Natural killer cell (primary cell): Measurements from ENCODE around the gene KMO. TPM values are rescaled to one million over a fixed set of nuclear protein-coding genes. Genes with fewer than 3 reads are reported as not detected.

Experiments
- ATAC-seq, 3 donors: fragments of 150-1000 bp in 2 of 3; fragments of 200-7000 bp in 1 of 3; cut with Tn5 transposase; 1 replicate in 1 of 3; 2 replicates in 2 of 3; pipeline ENCODE4 v1.10.0; 2021; ENCODE audit warnings: mild to moderate bottlenecking in 2 of 3, moderate library complexity in 2 of 3
- DNase-seq, 2 donors: peaks; one replicate each; pipeline versions ENCODE4 v3.0.0 to v3.0.0-alpha.2; 2013 to 2021; ENCODE audit warnings: mixed read lengths in 1 of 2
- H3K27ac ChIP-seq: one replicate; pipeline ENCODE4 v1.5.1; 2013; ENCODE audit warnings: mild to moderate bottlenecking, low read length
- H3K27me3 ChIP-seq: one replicate; pipeline ENCODE4 v1.6.1; 2013; ENCODE audit warnings: low read length; ENCODE audit not compliant: control insufficient read depth, insufficient read depth
- H3K36me3 ChIP-seq: one replicate; pipeline ENCODE4 v1.6.1; 2013; ENCODE audit warnings: low read length; ENCODE audit not compliant: control insufficient read depth, insufficient read depth
- H3K4me1 ChIP-seq: one replicate; pipeline ENCODE4 v1.6.1; 2013; ENCODE audit warnings: low read length; ENCODE audit not compliant: control insufficient read depth, insufficient read depth
- H3K4me3 ChIP-seq: one replicate; pipeline ENCODE4 v1.5.1; 2013; ENCODE audit warnings: low read length
- H3K9me3 ChIP-seq: one replicate; pipeline ENCODE4 v1.6.1; 2013; ENCODE audit warnings: low read length; ENCODE audit not compliant: control insufficient read depth, insufficient read depth
- H3K27ac Mint-ChIP-seq, 2 donors: one replicate each; pipeline ENCODE4 v1.8.0; 2022; ENCODE audit warnings: mild to moderate bottlenecking in 2 of 2, mixed read lengths in 2 of 2, moderate library complexity in 1 of 2
- H3K27me3 Mint-ChIP-seq, 2 donors: one replicate each; pipeline ENCODE4 v1.8.0; 2022; ENCODE audit warnings: low read depth in 2 of 2, mixed read lengths in 2 of 2
- H3K36me3 Mint-ChIP-seq: one replicate; pipeline ENCODE4 v1.8.0; 2022; ENCODE audit warnings: mixed read lengths
- H3K4me1 Mint-ChIP-seq, 2 donors: one replicate each; pipeline ENCODE4 v1.8.0; 2022; ENCODE audit warnings: mixed read lengths in 2 of 2
- H3K4me3 Mint-ChIP-seq: one replicate; pipeline ENCODE4 v1.8.0; 2022; ENCODE audit warnings: mild to moderate bottlenecking, moderate library complexity, mixed read lengths
- H3K9me3 Mint-ChIP-seq, 2 donors: one replicate each; pipeline ENCODE4 v1.8.0; 2022; ENCODE audit warnings: mixed read lengths in 2 of 2
- CTCF ChIP-seq: fragments of 200-600 bp; IDR thresholded peaks from one replicate; pipeline ENCODE4 v1.8.0; 2022; ENCODE audit warnings: antibody characterized with exemption
- WGBS: methylation state at CpG from one replicate; pipeline ENCODE4 v1.1.7; 2013; ENCODE audit warnings: missing lambda C conversion rate; ENCODE audit not compliant: insufficient coverage; 5-methylcytosine and 5-hydroxymethylcytosine counted together
- intact Hi-C: fragments of 100-400 bp; cut with micrococcal nuclease; formaldehyde crosslinking; loops from one replicate; pipeline ENCODE4 v1.14.2; 2022
- total RNA-seq, 4 donors: library from RNA; stranded (reverse); fragments of 120-200 nt in 1 of 4; gene quantifications; one replicate each; pipeline versions ENCODE4 v1.2.3 to v1.2.4, GENCODE V29; 2013 to 2022

KMO gene
- total RNA-seq, 3 donors from 2014 or later (not counting 1 experiment from before 2014, with no cell fraction given), result 0.97 to 1.1 TPM; not detected in 1

GRCh38 chr1:241488739-241489138, 43.4 kb upstream of the KMO start:
- Mint-ChIP-seq H3K36me3 (no peaks in the 10 kb centered on the region), H3K9me3 (no peaks in the 10 kb centered on the region), H3K27ac (no peak overlapping the region), H3K4me3 (no peak overlapping the region), H3K4me1 (no peaks in the 10 kb centered on the region), H3K27me3 (no peaks in the 10 kb centered on the region)
- WGBS, result no CpG with 5 or more reads among the region's 1 CpG
- Histone ChIP-seq H3K27ac (no peak overlapping the region), H3K4me3 (no peak overlapping the region), H3K4me1 (no peaks in the 10 kb centered on the region), H3K9me3 (no peaks in the 10 kb centered on the region), H3K36me3 (no peaks in the 10 kb centered on the region), H3K27me3 (no peaks in the 10 kb centered on the region)
- DNase-seq, result no peak
- TF ChIP-seq CTCF, result no peak
- intact Hi-C loops, result no loop called here
- ATAC-seq, result no peak

DNA sequence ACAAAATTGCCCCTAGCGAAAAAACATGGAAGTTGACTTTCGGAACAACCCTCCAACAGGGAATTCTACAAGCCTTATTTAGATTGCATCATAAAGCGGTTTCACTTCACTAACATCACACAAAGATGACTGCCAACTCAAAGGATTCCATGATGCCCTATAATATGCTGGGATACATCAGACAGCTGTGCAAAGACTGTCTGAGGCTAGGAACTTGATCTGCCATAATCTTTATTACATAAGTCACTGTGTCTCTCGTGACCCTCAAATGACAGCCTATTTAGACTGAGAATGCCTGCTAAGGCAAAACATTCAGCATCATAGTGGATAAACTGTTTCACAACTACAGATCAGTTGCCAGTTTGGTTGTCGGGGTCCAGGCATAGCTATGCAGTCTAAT, 36.4 kb upstream of the KMO start:
- WGBS, result 98% methylated on average over 5 of the region's 5 CpGs
- Histone ChIP-seq H3K4me3 (no peak overlapping the region), H3K4me1 (no peaks in the 10 kb centered on the region), H3K36me3 (peaks cover 37% of the 10 kb centered on the region), H3K9me3 (no peaks in the 10 kb centered on the region), H3K27ac (no peak overlapping the region), H3K27me3 (no peaks in the 10 kb centered on the region)
- Mint-ChIP-seq H3K9me3 (no peaks in the 10 kb centered on the region), H3K4me1 (no peaks in the 10 kb centered on the region), H3K4me3 (no peak overlapping the region), H3K36me3 (peaks cover 15% of the 10 kb centered on the region), H3K27me3 (no peaks in the 10 kb centered on the region), H3K27ac (no peak overlapping the region)
- intact Hi-C loops, result no loop called here
- no peak for DNase-seq
- ATAC-seq, result no peak
- TF ChIP-seq CTCF, result no peak

DNA sequence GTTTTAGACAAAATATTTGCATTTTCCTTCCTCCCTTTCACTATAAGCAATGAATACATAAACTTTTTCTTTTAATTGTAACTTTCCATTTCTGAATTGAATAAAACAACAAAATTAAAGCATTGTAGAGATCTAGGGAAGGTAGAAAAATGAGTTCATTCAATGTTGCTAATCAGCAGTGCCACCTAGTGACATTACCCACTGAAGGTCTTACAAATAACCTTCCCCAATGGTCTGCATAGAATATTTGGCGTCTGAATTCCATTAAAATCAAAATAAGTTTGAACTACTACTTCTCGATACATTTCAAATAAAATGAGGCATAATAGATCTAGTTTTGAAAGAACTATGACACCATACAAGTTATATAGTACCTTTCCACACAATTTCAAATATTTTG, 32.3 kb upstream of the KMO start:
- Mint-ChIP-seq H3K9me3 (no peaks in the 10 kb centered on the region), H3K4me1 (no peaks in the 10 kb centered on the region), H3K36me3 (peaks cover 32% of the 10 kb centered on the region), H3K27me3 (no peaks in the 10 kb centered on the region), H3K27ac (no peak overlapping the region), H3K4me3 (no peak overlapping the region)
- no CpG with 5 or more reads among the region's 2 CpGs for WGBS
- no peak for DNase-seq
- H3K27ac ChIP-seq, result no peak overlapping the region
- H3K4me3 ChIP-seq, result no peak overlapping the region
- H3K36me3 ChIP-seq, result peaks cover 63% of the 10 kb centered on the region
- no peak for TF ChIP-seq CTCF
- no peaks in the 10 kb centered on the region for H3K4me1 ChIP-seq
- no peak for ATAC-seq
- intact Hi-C loops, result no loop called here
- H3K27me3 ChIP-seq, result no peaks in the 10 kb centered on the region
- H3K9me3 ChIP-seq, result no peaks in the 10 kb centered on the region

DNA sequence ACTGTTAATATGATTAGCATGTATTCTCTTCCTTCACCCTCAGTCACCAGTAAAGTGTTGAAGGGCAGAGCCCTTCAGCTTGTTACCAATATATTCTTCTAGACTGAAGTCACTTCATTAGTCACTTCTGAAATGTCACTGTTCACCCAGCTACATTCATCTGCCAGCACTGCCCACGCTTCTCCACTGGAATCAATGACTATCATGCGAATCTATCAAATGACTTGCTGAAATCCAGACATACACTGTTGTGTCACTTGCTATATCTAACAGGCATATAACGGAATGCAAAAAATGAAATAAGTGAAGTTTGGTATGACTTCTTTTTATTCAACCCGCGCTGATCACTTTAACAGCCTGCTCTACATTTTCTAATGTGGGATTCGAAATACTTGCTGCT, 28.7 kb upstream of the KMO start:
- Mint-ChIP-seq H3K27me3 (no peaks in the 10 kb centered on the region), H3K9me3 (no peaks in the 10 kb centered on the region), H3K36me3 (peaks cover 45% of the 10 kb centered on the region), H3K4me3 (no peak overlapping the region), H3K27ac (no peak overlapping the region), H3K4me1 (no peaks in the 10 kb centered on the region)
- H3K36me3 ChIP-seq, result peaks cover 68% of the 10 kb centered on the region
- no peak overlapping the region for H3K27ac ChIP-seq
- 96% methylated on average over 5 of the region's 6 CpGs for WGBS
- ATAC-seq, result no peak
- H3K9me3 ChIP-seq, result no peaks in the 10 kb centered on the region
- H3K4me3 ChIP-seq, result no peak overlapping the region
- intact Hi-C loops, result no loop called here
- DNase-seq, result no peak
- no peaks in the 10 kb centered on the region for H3K27me3 ChIP-seq
- TF ChIP-seq CTCF, result no peak
- no peaks in the 10 kb centered on the region for H3K4me1 ChIP-seq
